PC-9 (cell line): ENCODE data around the gene INTS11. TPM values are rescaled to one million over a fixed set of nuclear protein-coding genes. Genes with fewer than 3 reads are reported as not detected.

Experiments
- BruUV-seq: library from RNA; stranded (reverse); fragments of 400-500 nt; replicated peaks from 2 replicates; lab custom pipeline; 2021; lab: Mats Ljungman, UMichigan
- CTCF ChIA-PET: fragments of 300-600 bp; sonication (Branson Sonifier 250); formaldehyde crosslinking; loops from one replicate; lab custom pipeline; 2022; ENCODE audit warnings: antibody characterized with exemption; lab: Charles Lee
- POLR2A ChIA-PET: fragments of 300-600 bp; sonication (Branson Sonifier 250); formaldehyde crosslinking; loops from one replicate; lab custom pipeline; 2022; ENCODE audit warnings: antibody characterized with exemption; ENCODE audit not compliant: unreplicated experiment; lab: Charles Lee
- DNase-seq, 2 experiments: peaks; one replicate each; pipeline versions ENCODE4 v3.0.0 to v3.0.0-alpha.2; 2015 to 2022; ENCODE audit warnings: mixed read lengths in 1 of 2
- H2AFZ ChIP-seq: fragments of 200-600 bp; sonication (generic); 2 replicates; pipeline ENCODE4 v1.8.1; 2017; ENCODE audit warnings: antibody characterized with exemption
- H3F3A ChIP-seq: fragments of 200-600 bp; sonication (generic); 2 replicates; pipeline ENCODE4 v1.8.1; 2017; ENCODE audit warnings: antibody characterized with exemption, mild to moderate bottlenecking, low read depth; ENCODE audit not compliant: insufficient read depth
- H3K27ac ChIP-seq: fragments of 200-600 bp; sonication (generic); 2 replicates; pipeline ENCODE4 v1.6.1; 2016; ENCODE audit warnings: mixed run types
- H3K27me3 ChIP-seq: fragments of 200-600 bp; sonication (generic); 2 replicates; pipeline ENCODE4 v1.6.1; 2016; ENCODE audit warnings: low read depth, mixed run types; ENCODE audit not compliant: insufficient read depth
- H3K36me3 ChIP-seq: fragments of 200-600 bp; sonication (generic); 2 replicates; pipeline ENCODE4 v1.6.1; 2016; ENCODE audit warnings: low read depth, mixed run types
- H3K4me1 ChIP-seq: fragments of 200-600 bp; sonication (generic); replicated peaks from 2 replicates; pipeline ENCODE4 v1.6.1; 2016; ENCODE audit warnings: mixed run types; ENCODE audit not compliant: insufficient read depth
- H3K4me2 ChIP-seq: fragments of 200-600 bp; sonication (generic); 2 replicates; pipeline ENCODE4 v1.6.1; 2017; ENCODE audit warnings: mixed run types
- H3K4me3 ChIP-seq: fragments of 200-600 bp; sonication (generic); 2 replicates; pipeline ENCODE4 v1.6.1; 2016; ENCODE audit warnings: mixed run types
- H3K79me2 ChIP-seq: fragments of 200-600 bp; sonication (generic); 2 replicates; pipeline ENCODE4 v1.6.1; 2017; ENCODE audit warnings: low read depth, mixed run types
- H3K9me2 ChIP-seq: fragments of 200-600 bp; sonication (generic); 2 replicates; pipeline ENCODE4 v1.8.1; 2017; ENCODE audit warnings: mild to moderate bottlenecking; ENCODE audit not compliant: insufficient read depth
- H3K9me3 ChIP-seq: fragments of 200-600 bp; sonication (generic); 2 replicates; pipeline ENCODE4 v1.8.1; 2016; ENCODE audit warnings: low read depth; ENCODE audit not compliant: insufficient read depth
- H4K20me1 ChIP-seq: fragments of 200-600 bp; sonication (generic); 2 replicates; pipeline ENCODE4 v1.8.1; 2017; ENCODE audit not compliant: insufficient read depth
- EZH2 ChIP-seq: fragments of 200-600 bp; sonication (generic); IDR thresholded peaks from 2 replicates; pipeline ENCODE4 v1.8.0; 2017; ENCODE audit warnings: antibody characterized with exemption, low read depth
- intact Hi-C: fragments of 100-400 bp; cut with micrococcal nuclease; formaldehyde crosslinking; loops from one replicate; pipeline ENCODE4 v1.10.0; 2022; ENCODE audit not compliant: unreplicated experiment
- total RNA-seq: library from RNA; stranded (reverse); gene quantifications from 2 replicates; pipeline ENCODE4 v1.2.3, GENCODE V29; 2021
- TF ChIP-seq, protein P1 (sequence below): fragments of 200-600 bp; sonication (generic); conservative IDR thresholded peaks from 2 replicates; pipeline ENCODE4 v1.6.1; 2017; ENCODE audit warnings: mixed run types, antibody characterized with exemption, mild to moderate bottlenecking, moderate library complexity

Gene INTS11
- total RNA-seq, 1 experiment from 2014 or later, result 130 TPM

DNA sequence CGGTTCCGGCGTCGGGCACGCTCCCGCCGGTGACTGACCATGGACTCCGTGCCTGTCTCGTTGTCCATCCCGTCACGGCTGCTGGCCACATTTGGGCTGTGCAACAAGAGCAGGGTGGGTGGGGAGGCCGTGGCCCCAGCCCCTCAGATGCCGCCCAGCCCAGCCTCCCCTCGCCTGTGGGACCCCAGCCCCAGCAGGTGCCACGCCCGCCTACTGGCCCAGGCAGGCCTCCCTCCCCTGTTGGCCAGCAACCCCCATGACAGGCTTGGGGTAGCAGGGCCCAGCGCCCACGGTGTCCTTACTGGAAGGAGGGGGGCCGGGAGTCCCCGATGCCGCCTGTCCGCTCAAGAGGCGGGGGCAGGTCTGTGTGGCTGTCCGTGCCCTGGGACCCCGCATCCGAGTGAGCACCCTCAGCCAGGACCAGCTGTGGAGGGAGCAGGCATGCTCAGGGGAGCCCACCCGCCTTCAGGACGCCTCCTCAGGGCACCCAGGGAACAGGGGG is 17.7 kb upstream of the INTS11 start:
- no peaks in the 10 kb centered on the region for H3K27me3 ChIP-seq
- H3K9me3 ChIP-seq, result no peaks in the 10 kb centered on the region
- no peak for DNase-seq
- intact Hi-C loops, result loop anchor here (10.0 kb wide), 1 partner anchor 93 kb away; the partner anchor contains the start of gene VWA1
- H2AFZ ChIP-seq, result no peak overlapping the region
- no peak overlapping the region for H3K4me2 ChIP-seq
- POLR2A ChIA-PET, result no interaction called here
- CTCF ChIA-PET, result no interaction called here
- H3K4me1 ChIP-seq, result peaks cover 47% of the 10 kb centered on the region
- peaks cover 59% of the 10 kb centered on the region for H3K79me2 ChIP-seq
- no TSS peak for BruUV-seq
- H3F3A ChIP-seq, result peaks cover 59% of the 10 kb centered on the region
- no peaks in the 10 kb centered on the region for H3K9me2 ChIP-seq
- peaks cover 5% of the 10 kb centered on the region for H4K20me1 ChIP-seq
- peaks cover 10% of the 10 kb centered on the region; the same call in 1 of the 2 replicates for H3K36me3 ChIP-seq
- no peak overlapping the region for H3K27ac ChIP-seq
- H3K4me3 ChIP-seq, result no peak overlapping the region
- TF ChIP-seq EZH2, result no peak
- TF ChIP-seq, protein P1, sequence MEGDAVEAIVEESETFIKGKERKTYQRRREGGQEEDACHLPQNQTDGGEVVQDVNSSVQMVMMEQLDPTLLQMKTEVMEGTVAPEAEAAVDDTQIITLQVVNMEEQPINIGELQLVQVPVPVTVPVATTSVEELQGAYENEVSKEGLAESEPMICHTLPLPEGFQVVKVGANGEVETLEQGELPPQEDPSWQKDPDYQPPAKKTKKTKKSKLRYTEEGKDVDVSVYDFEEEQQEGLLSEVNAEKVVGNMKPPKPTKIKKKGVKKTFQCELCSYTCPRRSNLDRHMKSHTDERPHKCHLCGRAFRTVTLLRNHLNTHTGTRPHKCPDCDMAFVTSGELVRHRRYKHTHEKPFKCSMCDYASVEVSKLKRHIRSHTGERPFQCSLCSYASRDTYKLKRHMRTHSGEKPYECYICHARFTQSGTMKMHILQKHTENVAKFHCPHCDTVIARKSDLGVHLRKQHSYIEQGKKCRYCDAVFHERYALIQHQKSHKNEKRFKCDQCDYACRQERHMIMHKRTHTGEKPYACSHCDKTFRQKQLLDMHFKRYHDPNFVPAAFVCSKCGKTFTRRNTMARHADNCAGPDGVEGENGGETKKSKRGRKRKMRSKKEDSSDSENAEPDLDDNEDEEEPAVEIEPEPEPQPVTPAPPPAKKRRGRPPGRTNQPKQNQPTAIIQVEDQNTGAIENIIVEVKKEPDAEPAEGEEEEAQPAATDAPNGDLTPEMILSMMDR, result no peak

DNA sequence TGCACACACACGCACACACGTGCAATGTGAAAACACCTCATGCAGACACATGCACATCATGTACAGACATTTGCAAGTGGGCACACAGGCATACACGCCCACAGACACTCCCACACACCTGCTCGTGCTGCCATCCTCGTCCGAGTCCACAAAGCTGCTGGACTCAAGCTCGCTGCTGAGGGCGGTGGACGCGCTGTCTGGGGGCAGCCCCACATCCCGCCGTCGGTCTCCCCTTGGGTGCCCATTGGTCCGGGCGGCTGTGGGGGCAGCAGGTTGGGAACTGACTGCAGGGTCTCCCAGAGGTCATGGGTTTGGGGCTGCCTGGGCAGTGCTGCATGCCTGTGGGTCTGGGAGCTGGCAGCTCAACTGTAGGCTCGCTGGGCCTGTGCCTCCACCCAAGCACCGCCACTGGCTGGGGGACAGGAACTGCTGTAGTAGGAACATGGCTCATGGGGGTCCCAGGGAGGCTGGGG is 17.1 kb upstream of the INTS11 start:
- Histone ChIP-seq H3K79me2 (peaks cover 53% of the 10 kb centered on the region), H3K4me1 (peaks cover 42% of the 10 kb centered on the region)
- CTCF ChIA-PET, result no interaction called here

DNA sequence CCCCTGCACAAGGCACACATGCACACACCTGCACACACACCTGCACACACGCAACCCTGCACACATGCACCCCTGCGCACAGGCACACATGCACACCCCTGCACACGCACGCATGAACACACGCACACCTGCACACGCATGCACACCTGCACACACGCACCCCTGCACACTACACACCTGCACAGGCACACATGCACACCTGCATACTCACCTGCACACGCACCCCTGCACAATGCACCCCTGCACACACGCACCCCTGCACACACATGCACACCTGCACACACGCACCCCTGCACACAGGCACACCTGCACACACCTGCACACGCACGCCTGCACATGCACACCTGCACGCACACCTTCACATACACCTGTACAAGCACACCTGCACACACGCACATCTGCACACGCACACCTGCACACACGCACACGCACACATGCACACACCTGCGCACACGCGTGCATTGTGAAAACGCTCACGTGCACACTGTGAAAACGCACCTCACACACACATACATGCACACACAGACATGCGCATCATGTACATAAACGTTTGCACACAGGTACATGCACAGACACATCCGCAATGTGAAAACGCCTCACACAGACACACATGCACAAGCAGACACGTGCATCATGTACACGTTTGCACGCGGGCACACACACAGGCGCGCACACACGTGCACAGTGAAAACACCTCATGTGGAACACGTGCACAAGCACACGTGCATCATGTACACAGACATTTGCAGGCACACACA is 16.5 kb upstream of the INTS11 start:
- no peak overlapping the region for H2AFZ ChIP-seq
- peaks cover 47% of the 10 kb centered on the region for H3K79me2 ChIP-seq
- no peaks in the 10 kb centered on the region for H3K27me3 ChIP-seq
- no peak overlapping the region for H3K4me3 ChIP-seq
- H3K27ac ChIP-seq, result no peak overlapping the region
- peaks cover 52% of the 10 kb centered on the region for H3F3A ChIP-seq
- H3K4me2 ChIP-seq, result no peak overlapping the region
- H4K20me1 ChIP-seq, result peaks cover 9% of the 10 kb centered on the region
- CTCF ChIA-PET, result no interaction called here
- peaks cover 36% of the 10 kb centered on the region for H3K4me1 ChIP-seq
- peaks cover 10% of the 10 kb centered on the region; the same call in 1 of the 2 replicates for H3K36me3 ChIP-seq
- no peak for DNase-seq
- POLR2A ChIA-PET, result no interaction called here
- BruUV-seq, result no TSS peak
- TF ChIP-seq EZH2, result no peak
- TF ChIP-seq, protein P1, result no peak
- intact Hi-C loops, result loop anchor here (10.0 kb wide), 1 partner anchor 94 kb away; the partner anchor contains the start of gene VWA1
- no peaks in the 10 kb centered on the region for H3K9me2 ChIP-seq
- no peaks in the 10 kb centered on the region for H3K9me3 ChIP-seq

More for the DNA sequence above, 17.1 kb upstream of the INTS11 start:
- no peaks in the 10 kb centered on the region for H3K9me3 ChIP-seq
- H3F3A ChIP-seq, result peaks cover 58% of the 10 kb centered on the region
- intact Hi-C loops, result loop anchor here (10.0 kb wide), 1 partner anchor 93 kb away; the partner anchor contains the start of gene VWA1
- peaks cover 10% of the 10 kb centered on the region; the same call in 1 of the 2 replicates for H3K36me3 ChIP-seq
- POLR2A ChIA-PET, result no interaction called here
- no peak overlapping the region for H3K4me3 ChIP-seq
- H3K27me3 ChIP-seq, result no peaks in the 10 kb centered on the region
- no peaks in the 10 kb centered on the region for H3K9me2 ChIP-seq
- no peak for DNase-seq
- H4K20me1 ChIP-seq, result peaks cover 9% of the 10 kb centered on the region
- H3K4me2 ChIP-seq, result no peak overlapping the region
- no TSS peak for BruUV-seq
- H2AFZ ChIP-seq, result no peak overlapping the region
- TF ChIP-seq, protein P1, result no peak
- no peak for TF ChIP-seq EZH2
- no peak overlapping the region for H3K27ac ChIP-seq
